SK-N-SH (cell line): Measurements from ENCODE around the gene TAOK2. TPM values are rescaled to one million over a fixed set of nuclear protein-coding genes. Genes with fewer than 3 reads are reported as not detected.
"Not testable (repeated sequence)": the region's sequence is repeated elsewhere in the genome, so short reads cannot be mapped to it uniquely, and the experiment has no call there.

ENCODE experiments used
- CTCF ChIA-PET: fragments of 300-600, 350-600 bp; formaldehyde crosslinking; extraction: SDS; loops from one replicate; lab custom pipeline; 2021; lab: Yijun Ruan, JAX
- POLR2A ChIA-PET: fragments of 350-600 bp; sonication (Branson Sonifier 250); formaldehyde crosslinking; extraction: SDS; loops from one replicate; lab custom pipeline; 2020; ENCODE audit warnings: antibody characterized with exemption, inconsistent platforms; lab: Yijun Ruan, JAX
- DNase-seq: peaks from one replicate; pipeline ENCODE4 v3.0.0; 2012
- H2AFZ ChIP-seq: fragments of 200-600 bp; sonication (generic); 2 replicates; pipeline ENCODE4 v1.8.1; 2016; ENCODE audit warnings: antibody characterized with exemption, mild to moderate bottlenecking, low read depth
- H3F3A ChIP-seq: fragments of 200-600 bp; sonication (generic); replicated peaks from 2 replicates; pipeline ENCODE3; 2016; ENCODE audit warnings: antibody characterized with exemption, mild to moderate bottlenecking; ENCODE audit not compliant: insufficient read depth
- H3K27ac ChIP-seq, 2 experiments: fragments of 200-500 bp in 1 of 2; fragments of 200-600 bp in 1 of 2; sonication (Bioruptor generic) in 1 of 2; sonication (generic), shearing (Covaris generic) in 1 of 2; 2 replicates each; pipeline versions ENCODE4 v1.5.1 to v1.6.1; 2014 to 2016; ENCODE audit warnings: low read depth in 2 of 2, inconsistent platforms in 1 of 2, low read length in 1 of 2, mild to moderate bottlenecking in 1 of 2, mixed read lengths in 1 of 2
- H3K27me3 ChIP-seq: fragments of 200-600 bp; sonication (generic), shearing (Covaris generic); 2 replicates; pipeline ENCODE4 v1.6.1; 2016; ENCODE audit warnings: mixed run types; ENCODE audit not compliant: insufficient read depth
- H3K36me3 ChIP-seq, 2 experiments: fragments of 200-500 bp in 1 of 2; fragments of 200-600 bp in 1 of 2; sonication (Bioruptor generic) in 1 of 2; sonication (generic) in 1 of 2; replicated peaks in 1 of 2; 2 replicates each; pipeline versions ENCODE3 to v1.5.1; 2014 to 2016; ENCODE audit warnings: low read length in 1 of 2, mild to moderate bottlenecking in 1 of 2; ENCODE audit not compliant: insufficient read depth in 2 of 2, control insufficient read depth in 1 of 2
- H3K4me1 ChIP-seq, 2 experiments: fragments of 200-500 bp in 1 of 2; fragments of 200-600 bp in 1 of 2; sonication (Bioruptor generic) in 1 of 2; sonication (generic), shearing (Covaris generic) in 1 of 2; 2 replicates each; pipeline versions ENCODE4 v1.5.1 to v1.6.1; 2014 to 2016; ENCODE audit warnings: low read depth in 1 of 2, low read length in 1 of 2, mixed run types in 1 of 2; ENCODE audit not compliant: insufficient read depth in 2 of 2, control insufficient read depth in 1 of 2
- H3K4me2 ChIP-seq: fragments of 200-600 bp; sonication (generic), shearing (Covaris generic); 2 replicates; pipeline ENCODE4 v1.6.1; 2017; ENCODE audit warnings: mixed run types
- H3K4me3 ChIP-seq, 2 experiments: fragments of 200-500 bp in 1 of 2; fragments of 200-600 bp in 1 of 2; sonication (Bioruptor generic) in 1 of 2; sonication (generic), shearing (Covaris generic) in 1 of 2; 2 replicates each; pipeline versions ENCODE4 v1.5.1 to v1.8.1; 2014 to 2016; ENCODE audit warnings: low read depth in 2 of 2, inconsistent platforms in 1 of 2, low read length in 1 of 2, mild to moderate bottlenecking in 1 of 2, mixed read lengths in 1 of 2, moderate library complexity in 1 of 2
- H3K79me2 ChIP-seq: fragments of 200-600 bp; sonication (generic); 2 replicates; pipeline ENCODE4 v1.8.1; 2017; ENCODE audit warnings: mild to moderate bottlenecking; ENCODE audit not compliant: insufficient read depth
- H3K9ac ChIP-seq: fragments of 200-600 bp; sonication (generic); 2 replicates; pipeline ENCODE4 v1.6.1; 2017; ENCODE audit warnings: mixed run types
- H3K9me2 ChIP-seq: fragments of 200-600 bp; sonication (generic); 2 replicates; pipeline ENCODE4 v1.6.1; 2017; ENCODE audit warnings: mixed run types
- H3K9me3 ChIP-seq: fragments of 200-600 bp; sonication (generic); 2 replicates; pipeline ENCODE4 v1.6.1; 2017; ENCODE audit warnings: mixed run types, mild to moderate bottlenecking, moderate library complexity
- H4K20me1 ChIP-seq: fragments of 200-600 bp; sonication (generic); 2 replicates; pipeline ENCODE4 v1.6.1; 2017; ENCODE audit warnings: mild to moderate bottlenecking, mixed run types; ENCODE audit not compliant: insufficient read depth
- CHD2 ChIP-seq: fragments of 150-350 bp; IDR thresholded peaks from 2 replicates; pipeline ENCODE4 v1.6.1; 2018; ENCODE audit warnings: low read length; ENCODE audit not compliant: partially characterized antibody
- EZH2phosphoT487 ChIP-seq: fragments of 200-600 bp; sonication (generic); IDR thresholded peaks from 2 replicates; pipeline ENCODE4 v1.6.1; 2017; ENCODE audit warnings: low read depth, mixed run types, mild to moderate bottlenecking, antibody characterized with exemption, moderate library complexity, borderline replicate concordance
- FOXJ3 ChIP-seq: sonication (generic); formaldehyde crosslinking; IDR thresholded peaks from 2 replicates; pipeline ENCODE4 v1.5.1; 2020; ENCODE audit warnings: mild to moderate bottlenecking, missing genetic modification reagents
- JUND ChIP-seq: IDR thresholded peaks from 2 replicates; pipeline ENCODE4 v1.4.0; 2012
- MXI1 ChIP-seq: IDR thresholded peaks from 2 replicates; pipeline ENCODE4 v1.6.1; 2012; ENCODE audit warnings: mild to moderate bottlenecking, low read depth, low read length, improper control_type of control experiment
- RAD21 ChIP-seq: IDR thresholded peaks from 2 replicates; pipeline ENCODE4 v1.6.1; 2012; ENCODE audit warnings: mild to moderate bottlenecking, low read length
- RCOR1 ChIP-seq: fragments of 150-350 bp; IDR thresholded peaks from 2 replicates; pipeline ENCODE4 v1.6.1; 2017; ENCODE audit warnings: antibody characterized with exemption, low read length
- RFX5 ChIP-seq: IDR thresholded peaks from 2 replicates; pipeline ENCODE4 v1.6.1; 2012; ENCODE audit warnings: mild to moderate bottlenecking, improper control_type of control experiment, low read length
- SIN3A ChIP-seq: IDR thresholded peaks from 2 replicates; pipeline ENCODE4 v1.6.1; 2012; ENCODE audit warnings: low read depth, mild to moderate bottlenecking, low read length, moderate library complexity, borderline replicate concordance
- SMC3 ChIP-seq: IDR thresholded peaks from 2 replicates; pipeline ENCODE4 v1.6.1; 2012; ENCODE audit warnings: low read depth, low read length, improper control_type of control experiment
- TEAD4 ChIP-seq: IDR thresholded peaks from 2 replicates; pipeline ENCODE4 v1.4.0; 2012; ENCODE audit warnings: mild to moderate bottlenecking, borderline replicate concordance; ENCODE audit not compliant: insufficient read depth
- WGBS: methylation state at CpG from one replicate; pipeline ENCODE4 v1.1.6; 2017; ENCODE audit warnings: low lambda C conversion rate; 5-methylcytosine and 5-hydroxymethylcytosine counted together
- polyA plus RNA-seq, 3 experiments: library from polyadenylated mRNA; depleted of rRNA; stranded (reverse); fragments of >200 nt; gene quantifications; 2 replicates each; pipeline ENCODE4 v1.2.3, GENCODE V29; 2012

Gene TAOK2
- polyA plus RNA-seq, 1 of the 3 experiments (the other 2 are of a cell fraction): 21.9 TPM

GRCh38 chr16:30016555-30017276 is 43.0 kb downstream of the TAOK2 start:
- TF ChIP-seq RAD21 (no peak), JUND (no peak), RFX5 (no peak), CHD2 (no peak)
- no peaks in the 10 kb centered on the region for H3K27me3 ChIP-seq
- no peaks in the 10 kb centered on the region for H3K36me3 ChIP-seq
- POLR2A ChIA-PET: no interaction called here
- peaks cover 0 to 2% of the 10 kb centered on the region in 2 experiments; a peak in 1 of 4 replicates for H3K4me1 ChIP-seq
- no peaks in the 10 kb centered on the region for H4K20me1 ChIP-seq
- H3K4me2 ChIP-seq: no peak overlapping the region
- 74% methylated on average over 7 of the region's 8 CpGs for WGBS
- H3K9ac ChIP-seq: no peak overlapping the region
- CTCF ChIA-PET: interaction anchor here (0.6 to 1.3 kb wide), 5 partner anchors 11 to 60 kb away, joined by 3 to 5 read pairs (median 3); partner anchors contain the start of gene TLCD3B
- no peak overlapping the region for H3K27ac ChIP-seq
- no peaks in the 10 kb centered on the region for H3K9me2 ChIP-seq
- no peaks in the 10 kb centered on the region for H3K79me2 ChIP-seq
- H3K9me3 ChIP-seq: no peaks in the 10 kb centered on the region
- no peaks in the 10 kb centered on the region for H3F3A ChIP-seq
- no peak for DNase-seq
- no peak overlapping the region for H2AFZ ChIP-seq
- no peak overlapping the region for H3K4me3 ChIP-seq

GRCh38 chr16:30017277-30017656 is 43.6 kb downstream of the TAOK2 start:
- H3K4me2 ChIP-seq: no peak overlapping the region
- H3K9ac ChIP-seq: no peak overlapping the region
- POLR2A ChIA-PET: no interaction called here
- TF ChIP-seq TEAD4 (no peak), EZH2phosphoT487 (no peak), MXI1 (no peak), RAD21 (no peak), SMC3 (no peak), FOXJ3 (CRISPR knock-in tag) (no peak), RCOR1 (no peak), SIN3A (no peak)
- WGBS: 91% methylated on average over 2 of the region's 2 CpGs
- CTCF ChIA-PET: interaction anchor here (0.6 to 1.3 kb wide), 4 partner anchors 12 to 60 kb away, joined by 3 to 5 read pairs (median 3); partner anchors contain the start of gene TLCD3B
- H3K79me2 ChIP-seq: no peaks in the 10 kb centered on the region
- H3K27me3 ChIP-seq: no peaks in the 10 kb centered on the region
- H3K9me3 ChIP-seq: no peaks in the 10 kb centered on the region
- peaks cover 3% of the 10 kb centered on the region for H3F3A ChIP-seq
- DNase-seq: no peak
- H3K27ac ChIP-seq: no peak overlapping the region
- peaks cover 0 to 2% of the 10 kb centered on the region in 2 experiments; a peak in 1 of 4 replicates for H3K4me1 ChIP-seq
- H2AFZ ChIP-seq: no peak overlapping the region
- no peaks in the 10 kb centered on the region for H3K9me2 ChIP-seq
- H3K36me3 ChIP-seq: no peaks in the 10 kb centered on the region
- no peak overlapping the region for H3K4me3 ChIP-seq
- H4K20me1 ChIP-seq: no peaks in the 10 kb centered on the region

GRCh38 chr16:30017937-30018336 is 44.3 kb downstream of the TAOK2 start:
- POLR2A ChIA-PET, H3K36me3 ChIP-seq, H3K79me2 ChIP-seq, H3K27me3 ChIP-seq, H3F3A ChIP-seq, H2AFZ ChIP-seq, H3K9ac ChIP-seq, H3K27ac ChIP-seq, H4K20me1 ChIP-seq, H3K4me1 ChIP-seq, H3K9me2 ChIP-seq, H3K9me3 ChIP-seq, H3K4me2 ChIP-seq, DNase-seq, H3K4me3 ChIP-seq: not testable (repeated sequence)
- CTCF ChIA-PET: interaction anchor here (0.9 to 1.1 kb wide), 2 partner anchors 12 to 13 kb away, joined by 3 read pairs; partner anchors contain the start of gene TLCD3B
- 74% methylated on average over 4 of the region's 4 CpGs for WGBS
